Mucosa of gallbladder (tissue), 1 donor: ENCODE measurements around the gene TMEM150B. TPM values are rescaled to one million over a fixed set of nuclear protein-coding genes. Genes with fewer than 3 reads are reported as not detected.

Source experiments
- DNase-seq: peaks from one replicate; pipeline ENCODE4 v3.0.0-alpha.2; 2020; ENCODE audit warnings: low spot score
- total RNA-seq: library from RNA; stranded (reverse); gene quantifications from one replicate; pipeline ENCODE4 v1.2.1, GENCODE V29; 2021
- donor health status: DM: no; HTN: no; CAD: no.

Gene TMEM150B
- total RNA-seq, 1 donor from 2014 or later, result 10.1 TPM

GRCh38 chr19:55354698-55355212 lies 29.6 kb upstream of the TMEM150B start, which contains the start of gene COX6B2:
COX6B2 (minus strand) TSS chr19:55354719; CDS start chr19:55354521, 198 bp downstream.
- DNase-seq, result no peak

DNA sequence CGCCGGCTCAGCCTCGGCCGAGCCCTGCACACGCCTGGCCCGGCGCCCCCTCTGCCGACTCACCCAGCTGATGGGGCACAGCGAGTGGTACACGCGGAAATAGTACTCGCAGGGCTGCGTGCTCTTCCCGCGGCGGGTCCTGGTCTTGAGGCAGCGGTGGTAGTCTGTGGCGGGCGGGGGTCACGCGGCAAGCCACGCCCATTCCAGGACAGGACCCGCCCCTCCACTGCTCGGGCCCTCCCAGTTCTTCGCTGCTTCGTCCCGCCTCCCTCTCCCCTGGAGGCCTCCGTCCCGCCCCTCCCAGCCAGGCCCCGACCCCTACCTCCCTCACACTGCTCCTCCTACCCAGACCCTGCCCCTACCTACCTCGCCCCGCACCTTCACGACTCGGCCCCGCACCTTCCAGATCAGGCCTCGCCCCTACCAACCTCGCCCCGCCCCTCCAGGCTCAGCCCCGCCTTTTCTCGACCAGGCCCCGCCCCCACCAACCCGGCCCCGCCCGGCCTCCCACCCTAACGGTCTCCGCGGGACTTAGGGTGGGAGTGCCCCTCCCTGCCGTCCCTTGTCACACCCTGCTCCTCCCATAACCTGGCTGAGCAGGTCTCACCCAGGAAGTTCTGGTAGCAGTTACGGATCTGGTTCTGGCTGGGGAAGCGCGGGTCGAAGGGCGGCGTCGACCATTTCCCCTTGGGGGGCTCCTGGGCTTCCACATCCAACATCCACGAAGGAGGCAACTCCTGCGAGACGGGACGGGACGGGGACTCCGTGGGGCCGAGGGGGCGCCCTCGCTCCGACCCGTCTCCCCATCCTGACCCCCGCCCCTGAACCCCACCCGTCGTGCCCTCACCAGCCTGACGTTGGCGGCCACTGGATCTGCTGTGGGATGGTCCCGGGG lies 28.9 kb upstream of the TMEM150B start:
- peak; percentile 57 for DNase-seq

DNA sequence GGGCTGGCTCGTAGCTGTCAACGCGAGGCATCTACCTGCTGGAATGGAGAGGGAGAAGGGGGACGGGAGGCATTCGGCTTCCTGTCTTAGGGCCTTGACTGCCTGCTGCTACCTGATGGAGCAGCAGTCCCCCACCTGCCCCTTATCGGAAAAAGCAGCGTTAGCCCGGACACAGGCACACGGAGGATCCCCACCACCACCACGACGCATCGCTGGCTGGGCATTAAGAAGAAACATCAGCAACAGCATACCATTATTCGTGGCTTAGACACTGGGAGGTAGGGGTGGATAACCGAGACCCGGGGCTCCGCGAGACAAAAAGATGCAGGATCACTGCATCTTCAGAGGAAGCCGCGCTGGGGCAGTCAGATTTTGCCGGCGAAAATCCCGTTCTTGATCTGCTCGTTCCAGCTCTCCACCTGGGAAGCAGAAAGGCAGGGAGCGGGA lies 28.2 kb upstream of the TMEM150B start:
- DNase-seq, result no peak

GRCh38 chr19:55352549-55353145 lies 27.5 kb upstream of the TMEM150B start:
- DNase-seq, result no peak

DNA sequence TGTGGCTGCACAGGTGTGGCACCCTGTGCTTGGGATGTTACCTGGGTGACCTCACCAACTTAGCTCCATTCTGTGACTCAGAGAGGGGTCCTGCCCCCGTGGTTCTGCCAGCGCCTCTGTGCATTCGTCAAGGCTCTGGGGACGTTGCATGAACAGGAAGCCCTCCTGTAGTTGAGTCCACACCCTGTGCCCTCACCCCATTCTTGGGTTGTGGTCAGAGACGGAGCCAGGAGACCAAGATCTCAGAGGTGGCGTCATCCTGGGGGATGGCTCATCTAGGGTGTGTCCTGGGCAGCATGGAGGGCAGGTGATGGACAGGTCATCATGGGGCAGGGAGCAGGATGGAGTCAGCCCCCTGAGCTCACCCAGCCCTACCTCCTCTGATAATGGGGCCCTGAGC lies 26.9 kb upstream of the TMEM150B start:
- no peak for DNase-seq

DNA sequence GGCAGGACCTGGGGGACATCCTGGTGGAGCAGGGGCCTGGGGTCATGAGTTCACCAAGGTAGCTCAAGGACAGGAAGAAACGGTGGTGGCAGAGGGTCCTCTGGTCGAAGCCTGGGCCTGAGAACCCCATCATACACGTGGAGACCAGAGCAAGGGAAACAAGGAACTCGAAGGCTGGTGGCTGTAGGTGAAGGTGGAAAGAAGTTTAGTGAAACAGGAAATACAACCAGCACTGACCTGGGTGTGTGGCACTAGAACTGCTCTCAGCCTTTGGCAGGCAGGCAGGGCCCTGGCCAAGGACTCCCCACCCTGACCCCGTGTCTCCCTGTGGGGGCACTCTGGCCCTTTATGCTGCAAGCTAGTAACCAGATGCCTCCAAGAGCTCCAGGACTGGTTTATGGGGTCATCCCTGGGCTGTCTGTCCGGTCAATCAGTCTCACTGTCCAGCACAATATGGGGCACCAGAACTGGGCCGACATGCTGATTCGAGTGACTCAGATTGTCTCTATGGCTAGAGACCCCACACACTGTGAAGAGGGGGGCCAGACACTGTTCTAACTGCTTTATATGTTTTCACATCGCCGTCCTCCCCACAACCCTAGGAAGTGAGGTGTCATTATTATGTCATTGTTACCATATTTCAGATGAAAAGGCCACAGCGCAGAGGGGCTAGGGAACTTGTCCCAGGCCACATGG lies 25.6 kb upstream of the TMEM150B start:
- DNase-seq, result no peak

- DNase-seq, result no peak
These were observed 23.3 kb upstream of the TMEM150B start for GRCh38 chr19:55348317-55349034.

DNA sequence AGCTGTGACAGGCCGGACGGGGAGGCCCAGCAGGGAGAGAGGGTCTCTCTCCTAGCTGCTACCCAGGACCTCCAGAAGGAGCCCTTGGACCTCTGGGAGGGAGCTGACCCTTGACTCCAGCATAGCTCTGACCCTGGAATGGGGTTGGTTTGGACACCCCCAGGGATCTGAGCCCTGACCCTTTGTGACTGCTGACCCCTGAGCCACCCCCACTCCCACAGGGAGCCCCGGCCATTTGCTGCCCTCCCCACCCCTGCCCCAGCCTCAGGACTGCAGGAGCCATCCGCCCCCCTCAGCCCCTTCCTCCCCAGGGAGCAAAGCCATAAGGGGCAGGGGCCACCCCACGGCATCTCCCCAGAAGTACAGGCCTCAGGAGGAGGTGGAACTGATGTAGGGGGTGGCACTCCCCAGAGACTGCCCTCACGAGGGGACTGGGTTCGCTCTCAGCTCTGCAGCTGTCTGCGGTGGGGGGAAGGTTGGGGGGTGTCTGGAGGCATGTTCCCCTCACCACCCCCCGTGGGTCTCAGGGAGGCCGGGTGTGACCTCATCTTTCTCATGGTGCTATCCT lies 22.4 kb upstream of the TMEM150B start:
- DNase-seq, result no peak

DNA sequence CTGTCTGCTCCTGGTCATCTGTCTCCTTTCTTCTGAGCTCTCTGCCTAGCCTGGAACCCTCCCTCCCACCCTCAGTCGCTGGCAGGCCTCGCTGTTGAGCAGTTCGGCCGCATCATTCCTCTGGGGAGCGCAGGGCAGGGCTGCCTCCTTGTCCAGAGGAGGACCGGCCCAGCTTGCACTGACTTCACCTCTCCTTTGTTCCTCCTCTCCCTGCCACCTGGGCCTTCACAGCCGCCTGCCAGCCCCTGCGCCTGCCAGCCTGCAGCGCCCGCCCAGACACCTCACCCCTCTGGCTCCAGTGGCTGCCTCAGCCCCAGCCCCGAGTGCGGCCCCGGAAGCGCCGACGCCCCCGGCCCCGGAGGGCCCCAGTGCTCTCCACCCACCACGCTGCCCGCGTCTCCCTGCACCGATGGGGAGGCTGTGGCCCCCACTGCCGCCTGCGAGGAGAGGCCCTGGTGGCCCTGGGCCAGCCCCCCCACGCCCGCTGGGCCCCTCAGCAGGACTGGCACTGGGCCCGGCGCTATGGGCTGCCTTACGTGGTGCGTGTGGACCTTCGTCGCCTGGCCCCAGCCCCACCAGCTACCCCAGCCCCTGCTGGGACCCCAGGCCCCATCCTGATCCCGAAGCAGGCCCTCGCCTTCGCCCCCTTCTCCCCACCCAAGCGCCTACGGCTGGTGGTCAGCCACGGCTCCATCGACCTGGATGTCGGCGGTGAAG lies 21.7 kb upstream of the TMEM150B start:
- no peak for DNase-seq

DNA sequence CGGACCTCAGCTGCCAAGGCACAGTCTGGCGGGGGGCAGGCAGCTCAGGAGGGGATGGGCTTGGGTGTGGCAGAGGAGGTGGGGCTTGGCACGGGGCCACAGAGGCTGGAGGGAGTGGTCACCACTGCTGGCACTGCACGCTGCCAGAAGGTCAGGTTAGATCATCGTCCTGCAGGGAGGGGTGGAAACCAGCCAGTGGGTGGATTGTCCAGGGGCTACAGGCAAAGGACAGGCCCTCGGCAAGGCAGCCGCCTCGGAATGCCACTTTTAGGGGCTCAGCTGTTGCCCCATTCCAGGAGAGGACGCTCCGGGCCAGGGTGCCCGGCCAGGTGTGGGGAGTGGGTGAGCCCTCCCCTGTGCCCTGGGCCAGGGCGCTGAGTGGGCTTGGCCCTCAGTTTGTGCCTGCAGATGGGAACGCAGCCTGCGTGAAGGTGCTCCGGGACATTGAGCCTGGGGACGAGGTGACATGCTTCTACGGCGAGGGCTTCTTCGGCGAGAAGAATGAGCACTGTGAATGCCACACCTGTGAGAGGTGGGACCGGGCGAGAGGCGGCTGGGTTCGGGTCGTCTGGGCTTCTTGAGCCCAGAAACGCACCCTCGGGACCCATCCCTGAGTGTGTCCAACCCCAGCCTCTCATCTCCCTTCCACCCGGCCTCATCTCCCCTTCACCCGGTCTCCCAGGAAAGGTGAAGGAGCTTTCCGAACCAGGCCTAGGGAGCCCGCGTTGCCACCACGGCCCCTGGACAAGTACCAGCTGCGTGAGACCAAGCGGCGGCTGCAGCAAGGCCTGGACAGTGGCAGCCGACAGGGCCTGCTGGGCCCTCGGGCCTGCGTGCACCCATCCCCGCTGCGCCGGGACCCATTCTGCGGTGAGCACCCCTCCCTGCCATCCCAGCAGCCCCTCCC lies 20.9 kb upstream of the TMEM150B start:
- no peak for DNase-seq

DNA sequence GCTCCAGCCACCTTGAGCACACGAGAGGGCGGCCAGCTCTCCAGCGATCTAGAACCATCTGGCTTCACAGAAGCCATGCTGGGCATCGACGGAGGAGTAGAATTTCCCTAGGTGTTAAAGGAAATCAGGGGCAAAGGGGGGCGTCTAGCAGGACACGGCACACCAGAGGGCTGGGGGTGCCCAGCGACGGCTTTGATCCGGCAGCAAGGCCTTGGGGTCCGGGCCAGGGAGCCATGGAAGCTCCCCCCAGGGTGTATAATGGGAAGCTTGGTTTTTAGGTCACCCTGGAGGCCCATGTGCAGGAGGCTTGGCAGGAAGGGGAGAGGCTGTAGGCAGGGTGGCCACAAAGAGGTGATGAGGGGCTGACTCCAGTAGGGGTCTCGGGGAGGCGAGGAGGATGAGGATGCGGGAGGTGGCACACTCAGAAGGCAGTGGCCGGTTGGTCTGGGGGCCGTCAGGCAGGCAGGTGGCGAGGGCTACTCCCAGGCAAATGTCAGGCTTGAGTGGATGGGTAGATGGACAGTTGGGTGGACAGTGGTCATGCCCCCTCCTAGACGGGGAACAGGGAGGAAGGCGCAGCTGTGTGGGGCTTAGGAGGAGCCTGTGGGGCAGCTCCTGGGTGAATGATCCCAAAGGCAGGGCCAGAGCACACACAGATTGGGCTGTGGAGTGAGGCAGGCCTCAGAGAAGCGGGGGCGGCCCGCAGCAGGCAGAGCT lies 20.1 kb upstream of the TMEM150B start:
- no peak for DNase-seq

DNA sequence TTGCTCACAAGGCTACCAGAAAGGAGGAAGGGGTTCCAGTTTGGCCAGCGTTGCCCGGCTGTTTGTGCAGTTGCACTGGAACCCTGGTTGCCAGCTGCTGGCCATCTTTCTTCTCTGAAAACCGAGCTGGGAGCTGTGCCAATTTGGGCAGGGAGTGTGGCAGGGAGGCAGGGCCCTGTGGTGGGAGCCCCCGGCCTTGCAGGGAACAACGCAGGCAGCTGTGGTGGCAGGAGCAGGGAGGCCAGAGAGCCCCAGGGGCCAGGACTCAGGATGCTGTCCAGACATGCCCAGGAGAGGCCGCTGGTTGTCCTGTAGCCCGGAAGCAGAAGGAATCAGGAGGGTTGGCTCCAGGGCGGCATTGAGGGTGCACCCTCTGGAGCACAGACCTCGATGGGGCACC lies 19.3 kb upstream of the TMEM150B start:
- no peak for DNase-seq

- DNase-seq, result no peak
These were observed 16.7 kb upstream of the TMEM150B start for GRCh38 chr19:55341595-55342531.

DNA sequence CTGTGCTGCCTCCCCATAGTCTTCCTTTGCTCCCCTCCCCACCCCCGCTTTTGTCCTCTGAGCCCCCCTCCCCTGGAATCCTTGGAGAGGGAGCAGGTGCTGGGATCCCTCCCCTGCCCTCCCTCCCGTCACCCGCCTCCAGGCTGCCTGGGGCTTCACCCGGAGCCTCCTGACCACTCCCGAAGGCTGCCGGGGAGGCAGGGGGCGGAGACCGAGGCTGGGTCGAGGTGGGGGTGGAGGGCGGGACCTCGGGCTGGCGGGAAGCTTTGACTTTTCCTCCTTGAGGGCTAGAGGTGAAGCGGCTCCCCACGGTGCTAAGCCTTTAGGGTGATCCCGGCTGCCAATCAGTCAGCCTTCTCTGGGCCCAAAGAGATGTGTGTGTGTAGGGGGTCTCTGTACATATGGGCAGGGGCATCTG lies 16.0 kb upstream of the TMEM150B start:
- peak; percentile 50 for DNase-seq

DNA sequence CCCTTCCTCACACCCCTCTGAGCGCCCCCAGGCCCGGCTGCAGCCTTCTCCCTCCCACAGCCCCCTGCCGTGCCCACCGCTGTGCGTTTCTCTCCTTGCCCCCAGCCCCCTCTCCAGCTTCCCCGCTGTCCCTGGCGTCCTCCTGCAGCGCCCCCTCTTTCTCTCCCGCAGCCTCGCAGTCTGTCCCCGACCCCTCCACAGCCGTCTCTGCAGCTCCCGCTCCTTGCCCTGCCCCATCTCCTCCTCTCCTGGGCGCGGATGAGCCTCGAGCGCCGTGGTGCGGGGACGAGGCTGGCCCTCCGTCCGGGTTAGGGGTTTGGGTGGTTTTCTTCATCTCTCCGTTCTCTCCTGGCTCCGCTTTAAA lies 15.6 kb upstream of the TMEM150B start:
- no peak for DNase-seq

GRCh38 chr19:55339889-55340783 lies 15.0 kb upstream of the TMEM150B start:
- DNase-seq, result no peak
